ENCODE results near the gene CPA1. TPM values are rescaled to one million over a fixed set of nuclear protein-coding genes. Genes with fewer than 3 reads are reported as not detected.

CPA1 gene
- total RNA-seq, 1 experiment from 2014 or later = not detected

DNA sequence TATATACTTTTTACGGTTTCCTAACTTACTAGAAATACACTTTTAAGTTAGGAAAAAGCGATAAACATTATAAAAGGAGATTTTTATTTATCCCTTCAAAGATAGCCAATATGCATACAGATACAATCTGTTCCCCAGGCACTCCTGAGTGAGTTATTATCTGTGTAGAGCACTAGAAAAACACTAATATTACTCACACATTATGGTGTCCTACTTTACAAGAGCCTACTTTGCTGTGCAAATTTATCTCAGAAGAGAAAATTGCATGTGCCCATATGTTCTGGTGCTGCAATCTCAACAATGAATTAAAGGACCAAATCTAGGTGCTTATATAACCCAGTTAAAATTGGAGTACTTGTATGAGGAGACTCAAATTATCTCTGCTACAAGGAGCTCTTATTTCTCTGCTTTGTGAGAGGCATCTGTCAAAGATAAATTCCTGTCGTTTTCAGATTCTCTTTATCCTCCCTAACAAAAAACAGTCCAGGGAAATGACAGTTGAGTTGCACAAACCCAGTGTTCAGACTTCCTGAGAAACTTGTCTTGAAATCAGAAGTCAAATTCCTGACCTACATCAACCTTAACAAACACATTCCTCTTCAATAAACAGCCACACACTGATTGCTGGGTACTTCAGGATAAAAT, 28.9 kb downstream of the CPA1 start:
- no peak for DNase-seq (ENCODE audit: low read depth, low spot score)

DNA sequence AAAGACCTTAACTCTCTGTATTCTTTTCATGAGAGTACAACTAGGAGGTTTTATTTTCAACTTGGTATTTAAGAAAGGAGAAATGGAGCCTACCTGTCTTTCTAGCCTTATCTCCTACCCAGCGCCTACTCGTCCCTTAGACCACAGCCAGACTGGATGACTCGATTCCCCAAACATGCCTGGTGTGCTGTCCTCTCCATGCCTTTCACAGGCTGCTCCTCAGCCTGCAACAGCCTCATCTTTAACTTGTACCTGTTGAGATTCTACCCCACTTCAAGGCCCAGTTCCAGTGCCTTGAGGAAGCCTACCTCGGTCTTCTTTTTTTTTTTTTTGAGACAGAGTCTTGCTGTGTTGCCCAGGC, 29.4 kb downstream of the CPA1 start:
- in situ Hi-C loops (cut with HindIII; ENCODE audit: low pct_unique_long_range_greater_than_20kb, low sequenced_read_pairs) = no loop called here
- no peak for DNase-seq (ENCODE audit: low read depth, low spot score)

More for the DNA sequence above, 28.9 kb downstream of the CPA1 start:
- in situ Hi-C loops (cut with HindIII; ENCODE audit: low pct_unique_long_range_greater_than_20kb, low sequenced_read_pairs) = no loop called here

DNA sequence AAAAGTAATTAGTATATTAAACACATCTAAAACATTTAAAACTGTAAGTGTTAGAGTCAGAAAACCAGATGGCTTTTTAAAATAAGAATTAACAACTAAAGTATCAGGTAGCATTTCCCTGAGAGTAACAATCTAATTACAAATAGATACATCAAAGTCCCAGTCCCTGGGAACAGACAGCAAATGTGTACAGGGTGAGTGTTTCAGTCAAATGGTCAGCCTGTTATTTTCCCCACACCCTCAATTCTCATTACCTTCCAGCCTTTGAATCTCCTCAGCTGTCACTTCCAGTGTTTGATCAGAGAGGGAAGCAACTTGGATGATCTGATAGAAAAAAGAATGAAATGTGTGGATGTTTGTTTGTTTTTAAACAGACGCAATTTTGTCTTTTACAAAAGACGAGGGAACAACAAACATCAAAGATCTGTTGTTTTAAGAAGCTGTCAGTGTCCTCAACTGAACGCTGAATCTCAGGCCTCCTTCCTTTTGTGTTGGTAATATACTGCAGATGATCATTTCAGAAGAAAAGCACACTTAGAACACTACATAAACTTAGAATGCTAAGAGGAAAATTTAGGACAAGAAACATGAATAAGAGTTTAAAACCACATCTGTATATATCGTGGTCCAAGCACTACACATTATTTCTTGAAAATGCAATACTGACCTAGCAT, 30.7 kb downstream of the CPA1 start:
- in situ Hi-C loops (cut with HindIII; ENCODE audit: low pct_unique_long_range_greater_than_20kb, low sequenced_read_pairs) = no loop called here
- no peak for DNase-seq (ENCODE audit: low read depth, low spot score)

DNA sequence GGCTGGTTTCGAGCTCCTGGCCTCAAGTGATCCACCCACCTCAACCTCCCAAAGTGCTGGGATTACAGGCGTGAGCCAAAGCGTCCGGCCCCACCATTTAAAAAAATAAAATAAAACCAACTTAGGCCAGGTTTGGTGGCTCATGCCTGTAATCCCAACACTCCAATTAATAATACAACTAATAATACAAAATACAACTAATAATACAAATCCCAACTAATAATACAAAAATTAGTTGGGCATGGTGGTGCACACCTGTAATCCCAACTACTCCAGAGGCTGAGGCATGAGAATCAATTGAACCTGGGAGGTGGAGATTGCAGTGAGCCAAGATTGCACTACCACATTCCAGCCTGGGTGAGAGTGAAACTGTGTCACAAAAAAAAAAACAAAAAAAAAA, 32.9 kb downstream of the CPA1 start:
- in situ Hi-C loops (cut with HindIII; ENCODE audit: low pct_unique_long_range_greater_than_20kb, low sequenced_read_pairs) = no loop called here
- no peak for DNase-seq (ENCODE audit: low read depth, low spot score)

DNA sequence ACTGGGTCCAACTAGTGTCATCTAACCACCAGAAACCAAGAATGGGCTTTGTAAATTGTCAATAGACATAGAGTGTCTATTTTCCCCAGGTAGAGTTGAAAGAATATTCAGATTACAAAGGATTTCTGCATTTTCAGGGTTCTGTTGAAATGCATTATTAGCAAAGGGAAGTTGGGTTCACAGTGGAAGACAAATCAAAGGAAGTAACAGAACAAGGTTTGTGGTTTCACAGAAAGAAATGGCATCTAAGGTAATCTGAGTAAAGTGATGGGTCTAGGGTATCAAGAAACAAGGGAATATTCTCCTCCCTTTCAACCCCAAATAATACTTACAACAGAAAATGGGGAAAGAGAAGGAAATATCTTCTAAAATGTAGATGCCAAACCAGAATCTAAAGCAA, 34.7 kb downstream of the CPA1 start:
- in situ Hi-C loops (cut with HindIII; ENCODE audit: low pct_unique_long_range_greater_than_20kb, low sequenced_read_pairs) = no loop called here
- no peak for DNase-seq (ENCODE audit: low read depth, low spot score)

DNA sequence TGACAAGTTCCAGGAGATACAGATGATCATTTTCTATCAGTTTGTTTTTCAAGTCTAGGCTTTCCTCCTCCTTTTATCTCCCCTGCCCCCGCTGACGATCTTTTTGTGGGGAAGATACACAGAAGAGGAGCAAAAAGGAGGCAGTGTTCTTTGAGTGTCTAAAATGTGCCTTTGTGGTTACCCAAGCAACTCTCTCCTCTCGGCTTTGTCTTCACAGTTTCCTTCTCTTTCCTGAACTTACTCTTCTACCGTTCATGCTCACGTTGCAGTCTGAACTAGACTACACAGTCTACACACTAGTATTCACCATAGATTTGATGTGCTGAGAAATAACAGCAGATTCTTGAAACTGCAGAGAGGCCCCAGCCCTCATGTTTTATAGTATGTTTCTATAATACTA, 36.9 kb downstream of the CPA1 start:
- DNase-seq (ENCODE audit: low read depth, low spot score) = no peak
- in situ Hi-C loops (cut with HindIII; ENCODE audit: low pct_unique_long_range_greater_than_20kb, low sequenced_read_pairs) = no loop called here

DNA sequence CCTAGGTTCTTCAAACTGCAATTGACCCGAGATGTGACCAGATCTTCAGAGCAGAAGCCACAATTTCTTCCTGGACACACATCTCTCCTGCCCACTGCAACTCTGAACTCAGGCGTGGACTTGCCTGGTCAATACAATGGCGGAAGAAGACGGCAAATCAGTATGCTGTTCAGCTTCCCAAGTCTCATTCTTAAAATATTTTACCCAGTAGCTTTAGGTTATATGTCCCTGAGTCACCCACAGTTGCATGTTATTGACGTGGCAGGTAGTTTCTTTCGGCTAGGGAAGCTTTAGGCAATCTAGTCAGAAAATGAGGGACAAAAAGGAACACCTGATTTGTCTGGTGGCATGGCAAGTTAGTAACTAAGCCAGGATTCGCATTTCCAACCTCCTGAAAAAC, 38.0 kb downstream of the CPA1 start:
- in situ Hi-C loops (cut with HindIII; ENCODE audit: low pct_unique_long_range_greater_than_20kb, low sequenced_read_pairs) = no loop called here
- DNase-seq (ENCODE audit: low read depth, low spot score) = no peak

DNA sequence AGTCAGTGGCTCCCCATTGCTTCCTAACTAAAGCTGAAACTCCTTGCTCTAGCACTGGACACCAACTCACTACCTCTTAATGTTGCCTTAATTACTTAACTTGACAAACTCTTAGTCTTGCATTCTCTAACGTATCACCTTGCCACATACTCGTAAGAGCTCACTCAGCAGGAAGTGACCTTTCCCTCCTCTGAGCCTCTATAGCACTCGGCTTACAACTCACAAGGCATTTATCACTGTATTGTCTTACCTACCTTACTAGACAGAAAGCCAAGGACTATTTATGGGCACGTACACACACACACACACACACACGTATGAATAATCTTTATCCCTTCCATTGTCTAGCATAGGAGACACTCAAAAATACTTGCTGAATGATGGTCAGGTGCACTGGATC, 39.4 kb downstream of the CPA1 start:
- no peak for DNase-seq (ENCODE audit: low read depth, low spot score)
- in situ Hi-C loops (cut with HindIII; ENCODE audit: low pct_unique_long_range_greater_than_20kb, low sequenced_read_pairs) = no loop called here

DNA sequence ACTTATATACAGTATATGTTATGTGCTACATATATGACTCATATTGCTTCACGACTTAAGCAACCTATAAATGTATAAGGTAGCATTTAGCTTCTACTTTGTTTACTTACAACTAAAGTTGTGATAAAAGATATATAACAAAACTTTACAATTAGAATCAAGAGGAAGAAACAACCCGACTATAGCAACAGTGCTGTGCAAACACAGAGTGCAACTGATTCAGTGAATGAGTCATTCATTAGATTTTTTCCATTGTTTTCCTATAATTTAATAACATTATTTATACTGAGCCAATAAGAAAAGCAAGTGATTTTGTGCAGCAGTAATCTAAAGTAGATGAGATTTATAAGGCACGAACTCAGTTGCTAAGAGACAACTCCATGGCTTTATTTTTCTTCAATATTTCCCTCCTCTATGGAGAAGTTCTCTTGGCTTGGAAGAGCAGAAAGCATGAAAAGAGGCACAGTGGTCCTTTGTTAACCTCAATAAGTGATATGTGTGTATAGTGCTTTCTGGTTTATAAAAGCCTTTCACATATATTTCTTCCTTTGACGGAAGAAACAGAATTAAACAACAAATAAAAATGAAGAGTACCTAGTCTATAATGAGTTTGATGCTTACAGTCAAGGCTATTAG, 40.8 kb downstream of the CPA1 start:
- peak; percentile 54 for DNase-seq (ENCODE audit: low read depth, low spot score)
- in situ Hi-C loops (cut with HindIII; ENCODE audit: low pct_unique_long_range_greater_than_20kb, low sequenced_read_pairs) = no loop called here

DNA sequence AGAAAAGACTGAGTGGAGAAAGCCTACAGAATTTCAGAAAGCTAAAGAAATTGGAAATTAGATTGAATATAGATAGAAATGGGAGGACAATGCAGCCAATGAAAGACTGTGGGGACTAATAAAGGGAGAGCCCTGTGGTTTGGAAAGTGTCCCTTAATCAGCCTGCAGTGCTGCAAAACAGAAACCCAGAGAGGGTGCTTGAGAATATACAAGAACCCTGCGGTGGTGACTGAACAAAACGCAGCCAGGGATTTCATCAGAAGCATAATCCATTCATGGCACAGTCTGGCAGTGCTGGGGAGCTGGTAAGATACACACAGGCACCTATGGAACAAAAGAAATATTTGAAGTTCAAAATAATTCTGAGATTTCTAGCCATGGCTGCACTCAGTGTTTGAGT, 41.4 kb downstream of the CPA1 start:
- in situ Hi-C loops (cut with HindIII; ENCODE audit: low pct_unique_long_range_greater_than_20kb, low sequenced_read_pairs) = no loop called here
- DNase-seq (ENCODE audit: low read depth, low spot score) = peak; percentile 50

DNA sequence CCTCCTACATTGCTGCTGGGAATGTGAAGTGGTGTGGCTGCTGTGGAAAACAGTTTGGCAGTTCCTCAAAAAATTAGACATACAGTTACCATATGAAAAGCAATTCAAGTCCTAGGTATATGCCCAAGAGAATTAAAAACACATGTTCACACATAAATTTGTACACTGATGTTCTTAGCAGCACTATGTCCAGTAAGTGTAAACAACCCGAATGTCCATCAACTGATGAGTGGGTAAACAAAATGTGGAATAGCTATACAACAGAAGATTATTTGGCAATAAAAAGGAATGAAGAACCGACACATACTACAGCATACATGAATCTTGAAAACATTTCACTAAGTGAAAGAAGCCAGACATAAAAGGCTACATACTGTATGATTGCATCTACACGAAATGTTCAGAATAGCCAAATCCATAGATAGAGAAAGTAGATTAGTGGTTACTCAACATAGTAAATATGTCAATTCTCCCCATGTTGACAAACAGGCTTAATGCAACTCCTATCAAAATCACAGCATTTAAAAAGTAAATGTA, 43.3 kb downstream of the CPA1 start:
- no peak for DNase-seq (ENCODE audit: low read depth, low spot score)
- in situ Hi-C loops (cut with HindIII; ENCODE audit: low pct_unique_long_range_greater_than_20kb, low sequenced_read_pairs) = no loop called here

DNA sequence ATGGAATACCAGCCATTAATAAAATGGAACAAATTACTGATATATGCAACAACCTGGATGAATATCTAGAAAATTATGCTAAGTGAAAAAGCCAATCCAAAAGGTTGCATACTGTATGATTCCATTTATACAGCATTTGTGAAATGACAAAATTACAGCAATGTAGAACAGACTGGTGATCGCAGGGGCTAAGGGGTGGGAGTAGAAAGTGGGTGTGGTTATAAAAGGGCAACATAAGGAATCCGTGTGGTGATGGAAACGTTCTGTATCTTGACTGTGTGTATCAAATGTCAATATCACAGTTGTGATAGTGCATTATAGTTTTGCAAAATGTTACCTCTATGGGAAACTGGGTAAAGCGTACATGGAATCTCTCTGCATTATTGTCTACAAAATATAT, 45.5 kb downstream of the CPA1 start:
- no peak for DNase-seq (ENCODE audit: low read depth, low spot score)
- in situ Hi-C loops (cut with HindIII; ENCODE audit: low pct_unique_long_range_greater_than_20kb, low sequenced_read_pairs) = no loop called here

DNA sequence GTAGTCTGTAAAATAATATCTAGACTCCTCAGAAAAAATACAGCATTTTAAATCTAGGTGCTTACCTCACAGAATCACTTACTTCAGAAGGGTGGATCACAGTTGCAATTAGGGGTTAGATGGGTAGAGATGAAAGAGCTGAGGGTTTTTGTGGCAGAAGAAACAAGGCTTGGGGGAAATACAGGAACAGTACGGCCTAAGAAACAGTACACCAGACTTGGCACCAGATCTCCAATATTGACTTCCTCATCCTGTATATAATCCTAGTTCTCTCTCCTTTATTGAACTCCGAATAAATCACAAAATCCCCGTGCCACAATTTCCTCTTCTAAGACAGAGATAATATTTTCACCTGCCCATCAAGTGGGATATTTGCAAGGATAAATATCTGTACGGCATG, 46.3 kb downstream of the CPA1 start:
- no peak for DNase-seq (ENCODE audit: low read depth, low spot score)
- in situ Hi-C loops (cut with HindIII; ENCODE audit: low pct_unique_long_range_greater_than_20kb, low sequenced_read_pairs) = no loop called here

DNA sequence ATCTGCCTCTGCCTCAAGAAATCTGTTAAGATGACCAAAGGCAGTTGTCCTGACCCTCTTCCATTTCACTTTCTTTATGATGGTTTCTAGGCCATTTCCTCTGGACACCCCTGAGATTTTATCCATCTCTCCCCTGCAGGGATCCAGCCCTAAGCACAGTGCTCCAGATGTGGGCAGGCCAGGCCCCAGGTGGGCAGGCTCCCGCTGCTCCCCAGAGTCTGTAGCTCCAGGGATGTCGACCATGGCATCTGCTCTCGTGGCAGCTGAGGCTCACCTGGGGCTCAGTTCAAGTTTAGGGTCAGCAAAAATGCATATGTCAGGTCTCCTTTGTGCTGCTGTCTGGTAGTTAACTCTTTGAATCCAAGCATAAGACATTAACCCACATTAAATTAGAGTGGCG, 48.7 kb downstream of the CPA1 start:
- in situ Hi-C loops (cut with HindIII; ENCODE audit: low pct_unique_long_range_greater_than_20kb, low sequenced_read_pairs) = no loop called here
- DNase-seq (ENCODE audit: low read depth, low spot score) = no peak

DNA sequence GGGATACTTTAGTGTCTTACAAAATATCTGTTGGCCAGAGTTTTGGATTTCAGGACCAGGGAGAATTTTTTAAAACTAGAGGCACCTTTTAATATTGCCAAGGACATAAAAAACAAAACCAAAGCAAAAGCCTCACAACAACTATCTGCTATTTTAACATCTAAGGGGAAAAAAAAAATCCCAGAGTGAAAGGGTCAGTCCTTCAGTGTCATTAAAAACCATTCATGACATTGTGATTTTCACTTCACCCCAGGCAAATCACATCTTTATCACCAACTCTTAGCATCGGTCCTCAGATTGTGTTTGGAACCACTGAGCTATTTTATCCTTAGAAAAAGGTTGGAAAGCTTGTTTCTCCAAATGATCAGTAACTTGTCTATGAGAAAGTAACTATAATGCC, 49.8 kb downstream of the CPA1 start:
- DNase-seq (ENCODE audit: low read depth, low spot score) = no peak
- in situ Hi-C loops (cut with HindIII; ENCODE audit: low pct_unique_long_range_greater_than_20kb, low sequenced_read_pairs) = no loop called here

DNA sequence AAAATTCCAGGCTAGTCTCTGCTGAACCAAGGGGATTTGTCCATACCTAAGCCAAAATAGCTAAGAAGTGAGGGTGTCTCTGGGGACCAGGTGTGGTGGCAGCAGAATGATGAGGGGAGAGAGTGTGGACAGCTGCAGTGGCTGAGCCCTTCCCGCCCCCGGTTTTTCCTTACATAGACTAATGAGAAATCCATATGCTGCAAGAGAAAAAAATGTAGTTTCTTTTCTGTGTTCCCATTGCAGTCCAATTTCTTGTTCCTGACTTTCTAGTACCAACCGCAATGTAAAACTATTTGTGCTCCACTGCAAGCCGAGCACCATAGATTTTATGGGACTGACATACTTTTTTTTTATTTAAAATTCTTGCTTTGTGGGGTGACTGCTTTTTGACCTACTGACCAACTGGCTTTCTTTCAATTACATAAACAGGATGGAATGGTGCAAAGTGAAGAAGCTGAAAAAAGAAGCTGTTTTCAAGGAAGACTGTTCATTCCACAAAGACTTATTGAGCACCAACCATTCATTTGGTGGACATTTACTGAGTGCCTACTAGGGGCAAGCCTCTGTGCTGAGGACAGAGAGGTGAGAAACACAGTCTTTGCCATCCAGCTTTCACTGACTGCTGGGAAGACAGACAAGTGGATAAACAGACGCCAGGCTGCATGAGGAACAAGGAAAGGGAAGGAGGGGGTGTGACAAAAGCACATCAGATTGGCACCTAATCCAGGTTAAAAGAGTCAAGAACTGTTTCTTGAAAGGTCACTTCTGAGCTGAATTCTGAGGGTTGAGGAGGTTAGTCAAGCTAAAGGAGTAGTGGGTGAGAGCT, 50.8 kb downstream of the CPA1 start:
- in situ Hi-C loops (cut with HindIII; ENCODE audit: low pct_unique_long_range_greater_than_20kb, low sequenced_read_pairs) = no loop called here
- no peak for DNase-seq (ENCODE audit: low read depth, low spot score)

DNA sequence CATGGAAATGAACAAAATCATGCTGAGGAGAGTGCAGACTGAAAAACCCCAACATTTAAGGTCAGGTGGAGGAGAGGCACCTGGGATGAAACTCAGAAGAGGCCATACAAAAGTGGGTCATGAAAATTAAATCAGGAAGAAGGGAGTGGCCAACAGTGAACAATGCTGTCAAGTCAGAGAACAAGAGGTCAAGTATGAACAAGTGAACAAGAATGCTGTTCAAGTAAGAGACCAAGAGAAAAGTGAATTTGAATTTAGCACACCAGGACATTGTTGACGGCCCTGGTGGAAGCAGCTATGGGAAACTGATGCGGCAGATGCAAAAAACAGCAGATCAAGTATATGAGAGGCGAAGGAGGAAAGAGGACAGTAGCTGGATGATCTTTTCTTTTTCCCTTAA, 52.6 kb downstream of the CPA1 start:
- in situ Hi-C loops (cut with HindIII; ENCODE audit: low pct_unique_long_range_greater_than_20kb, low sequenced_read_pairs) = no loop called here
- DNase-seq (ENCODE audit: low read depth, low spot score) = no peak

DNA sequence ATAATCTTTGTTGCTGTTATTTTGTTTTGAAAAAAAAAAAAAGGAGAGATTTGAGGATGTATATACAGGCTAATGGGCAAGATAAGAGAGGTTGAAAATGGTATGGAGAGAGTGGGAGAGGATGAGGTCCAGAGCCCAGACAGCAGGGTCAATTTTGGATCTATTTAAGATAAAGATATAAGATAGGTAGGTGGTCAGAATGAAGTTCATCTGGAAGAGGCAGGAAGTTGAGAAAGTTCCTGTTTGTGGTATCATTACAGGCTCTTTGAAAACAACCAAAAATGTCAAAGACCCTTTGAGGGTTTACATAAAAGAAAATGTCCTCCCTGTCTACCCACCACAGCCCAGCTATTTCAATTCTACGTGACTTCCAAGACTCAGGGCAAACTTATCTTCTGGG, 53.0 kb downstream of the CPA1 start:
- DNase-seq (ENCODE audit: low read depth, low spot score) = no peak
- in situ Hi-C loops (cut with HindIII; ENCODE audit: low pct_unique_long_range_greater_than_20kb, low sequenced_read_pairs) = no loop called here

Measured in SK-MEL-5 (cell line).